Body of pancreas (tissue), 4 donors: ENCODE results near the gene BRME1. TPM values are rescaled to one million over a fixed set of nuclear protein-coding genes. Genes with fewer than 3 reads are reported as not detected.
A peak's percentile ranks its signal among the peaks of the same experiment; 100 is the strongest.
"Not testable (repeated sequence)": the region's sequence is repeated elsewhere in the genome, so short reads cannot be mapped to it uniquely, and the experiment has no call there.

ENCODE experiments used
- ATAC-seq: fragments of 150-250 bp; one replicate; pipeline ENCODE4 v1.9.1; 2016
- DNase-seq, 4 donors: peaks; one replicate each; pipeline ENCODE4 v3.0.0-alpha.2; 2019
- H3K27ac ChIP-seq, 4 donors: fragments of 200-600 bp; sonication (generic); 1 replicate in 3 of 4; 2 replicates in 1 of 4; pipeline versions ENCODE4 v1.5.1 to v1.6.1; 2016 to 2019; ENCODE audit warnings: mild to moderate bottlenecking in 1 of 4, mixed read lengths in 1 of 4, moderate library complexity in 1 of 4
- H3K27me3 ChIP-seq, 2 donors: fragments of 200-600 bp; sonication (generic); one replicate each; pipeline ENCODE4 v1.6.0; 2016; ENCODE audit warnings: mild to moderate bottlenecking in 1 of 2
- H3K36me3 ChIP-seq, 2 donors: fragments of 200-600 bp; sonication (generic); replicated peaks in 1 of 2; 2 replicates each; pipeline ENCODE4 v1.5.1; 2016; ENCODE audit warnings: low read depth in 2 of 2; ENCODE audit not compliant: insufficient read depth in 1 of 2
- H3K4me1 ChIP-seq: fragments of 200-600 bp; sonication (generic); one replicate; pipeline ENCODE4 v1.6.0; 2016
- H3K4me3 ChIP-seq, 2 donors: fragments of 200-600 bp; sonication (generic); 1 replicate in 1 of 2; 2 replicates in 1 of 2; pipeline ENCODE4 v1.5.1; 2016 to 2019
- H3K9me3 ChIP-seq, 3 donors: fragments of 200-600 bp; sonication (generic); 1 replicate in 2 of 3; 2 replicates in 1 of 3; pipeline ENCODE4 v1.5.1; 2016
- POLR2A ChIP-seq, 3 donors: fragments of 450-650 bp; IDR thresholded peaks; one replicate each; pipeline ENCODE4 v1.6.1; 2016; ENCODE audit warnings: antibody characterized with exemption in 3 of 3, mild to moderate bottlenecking in 2 of 3
- WGBS, 2 donors: methylation state at CpG; one replicate each; pipeline ENCODE4 v1.1.5; 2017; 5-methylcytosine and 5-hydroxymethylcytosine counted together
- intact Hi-C: fragments of 100-400 bp; cut with DNase I; formaldehyde crosslinking; loops from one replicate; pipeline ENCODE4 v1.15.1; 2023
- total RNA-seq, 2 donors: library from RNA; depleted of rRNA; stranded (reverse); fragments of >200 nt; gene quantifications; one replicate each; pipeline ENCODE4 v1.1.0, GENCODE V29; 2016
- TF ChIP-seq, protein P1 (sequence below), 7 experiments: fragments of 450-650 bp in 4 of 7; fragments of 200-600 bp in 3 of 7; sonication (generic) in 3 of 7; IDR thresholded peaks; one replicate each; pipeline ENCODE4 v1.5.1; 2016 to 2019; ENCODE audit warnings: antibody characterized with exemption in 7 of 7

The BRME1 gene
- total RNA-seq, 2 donors from 2014 or later, result 3.0 to 4.9 TPM

DNA sequence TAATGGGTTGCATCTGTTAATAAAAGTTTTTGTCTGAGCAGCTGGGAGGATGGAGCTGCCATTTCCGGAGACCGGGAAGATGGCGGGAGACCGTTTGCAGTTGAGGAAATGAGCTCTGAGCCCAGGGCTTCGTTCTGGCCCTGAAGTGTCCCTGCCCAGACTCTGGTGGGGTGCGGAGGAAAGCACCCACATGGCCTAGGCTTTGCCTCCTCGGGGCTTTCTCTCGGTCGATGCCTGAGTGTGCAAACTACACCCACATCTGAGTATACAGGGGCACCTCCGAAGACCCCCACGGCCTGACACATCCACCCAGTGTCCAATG, 44.6 kb downstream of the BRME1 start:
- no peak for TF ChIP-seq POLR2A (IDR thresholded peaks at IDR 0.05)
- TF ChIP-seq, protein P1, sequence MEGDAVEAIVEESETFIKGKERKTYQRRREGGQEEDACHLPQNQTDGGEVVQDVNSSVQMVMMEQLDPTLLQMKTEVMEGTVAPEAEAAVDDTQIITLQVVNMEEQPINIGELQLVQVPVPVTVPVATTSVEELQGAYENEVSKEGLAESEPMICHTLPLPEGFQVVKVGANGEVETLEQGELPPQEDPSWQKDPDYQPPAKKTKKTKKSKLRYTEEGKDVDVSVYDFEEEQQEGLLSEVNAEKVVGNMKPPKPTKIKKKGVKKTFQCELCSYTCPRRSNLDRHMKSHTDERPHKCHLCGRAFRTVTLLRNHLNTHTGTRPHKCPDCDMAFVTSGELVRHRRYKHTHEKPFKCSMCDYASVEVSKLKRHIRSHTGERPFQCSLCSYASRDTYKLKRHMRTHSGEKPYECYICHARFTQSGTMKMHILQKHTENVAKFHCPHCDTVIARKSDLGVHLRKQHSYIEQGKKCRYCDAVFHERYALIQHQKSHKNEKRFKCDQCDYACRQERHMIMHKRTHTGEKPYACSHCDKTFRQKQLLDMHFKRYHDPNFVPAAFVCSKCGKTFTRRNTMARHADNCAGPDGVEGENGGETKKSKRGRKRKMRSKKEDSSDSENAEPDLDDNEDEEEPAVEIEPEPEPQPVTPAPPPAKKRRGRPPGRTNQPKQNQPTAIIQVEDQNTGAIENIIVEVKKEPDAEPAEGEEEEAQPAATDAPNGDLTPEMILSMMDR (IDR thresholded peaks at IDR 0.05), result no peak
- H3K9me3 ChIP-seq, result no peaks in the 10 kb centered on the region
- DNase-seq (peak in 1 of 4 donors; percentile 16), ATAC-seq (no peak)
- H3K4me1 ChIP-seq, result peaks cover 25% of the 10 kb centered on the region
- H3K4me3 ChIP-seq, result no peak overlapping the region
- intact Hi-C loops, result loop anchor here (5.0 kb wide), 1 partner anchor 74 kb away; no protein-coding TSS in a partner anchor
- WGBS, 2 donors, result 45 to 50% methylated on average over 5 to 11 of the region's 11 CpGs
- no peaks in the 10 kb centered on the region for H3K27me3 ChIP-seq
- peak overlapping the region; percentile 81 to 90 (median 84) for H3K27ac ChIP-seq
- no peaks in the 10 kb centered on the region for H3K36me3 ChIP-seq

DNA sequence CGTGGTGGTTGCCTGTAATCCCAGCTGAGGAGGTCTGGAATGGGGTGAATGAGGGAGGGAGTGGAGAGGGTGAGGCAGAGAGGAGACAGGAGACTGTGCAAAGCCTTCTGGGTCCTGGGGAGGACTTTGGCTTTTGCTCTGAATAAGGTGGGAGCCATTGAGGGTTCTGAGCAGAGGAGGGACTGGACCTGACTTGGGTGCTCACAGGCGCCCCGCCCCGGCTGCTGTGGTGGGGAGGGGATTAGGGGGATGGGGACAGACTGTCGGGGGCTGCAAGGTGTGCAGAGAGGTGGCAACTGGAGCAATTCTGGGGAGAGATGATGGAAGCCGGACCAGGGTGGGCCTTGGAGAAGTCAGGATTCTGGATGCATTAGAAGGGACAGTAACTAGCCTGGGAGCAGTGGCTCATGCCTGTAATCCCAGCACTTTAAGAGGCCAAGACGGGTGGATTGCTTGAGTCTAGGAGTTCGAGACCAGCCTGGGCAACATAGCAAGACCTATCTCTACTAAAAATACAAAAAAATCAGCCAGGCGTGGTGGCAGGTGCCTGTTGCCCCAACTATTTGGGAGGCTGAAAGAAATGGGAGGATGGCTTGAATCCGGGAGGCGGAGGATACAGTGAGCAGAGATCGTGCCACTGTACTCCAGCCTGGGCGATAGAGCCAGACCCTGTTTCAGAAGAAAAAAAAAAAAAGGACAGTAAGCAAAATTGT, 45.1 kb downstream of the BRME1 start:
- no peak overlapping the region for H3K4me3 ChIP-seq
- peak overlapping the region in 3 of 4 donors; percentile 83 to 90 (median 86) for H3K27ac ChIP-seq
- TF ChIP-seq, protein P1 (IDR thresholded peaks at IDR 0.05), result no peak
- TF ChIP-seq POLR2A (IDR thresholded peaks at IDR 0.05), result no peak
- no peaks in the 10 kb centered on the region for H3K9me3 ChIP-seq
- no peaks in the 10 kb centered on the region for H3K36me3 ChIP-seq
- DNase-seq (no peak), ATAC-seq (no peak)
- intact Hi-C loops, result loop anchor here (5.0 kb wide), 1 partner anchor 74 kb away; no protein-coding TSS in a partner anchor
- peaks cover 20% of the 10 kb centered on the region for H3K4me1 ChIP-seq
- 78 to 79% methylated on average over 13 of the region's 13 CpGs for WGBS, 2 donors
- no peaks in the 10 kb centered on the region for H3K27me3 ChIP-seq

DNA sequence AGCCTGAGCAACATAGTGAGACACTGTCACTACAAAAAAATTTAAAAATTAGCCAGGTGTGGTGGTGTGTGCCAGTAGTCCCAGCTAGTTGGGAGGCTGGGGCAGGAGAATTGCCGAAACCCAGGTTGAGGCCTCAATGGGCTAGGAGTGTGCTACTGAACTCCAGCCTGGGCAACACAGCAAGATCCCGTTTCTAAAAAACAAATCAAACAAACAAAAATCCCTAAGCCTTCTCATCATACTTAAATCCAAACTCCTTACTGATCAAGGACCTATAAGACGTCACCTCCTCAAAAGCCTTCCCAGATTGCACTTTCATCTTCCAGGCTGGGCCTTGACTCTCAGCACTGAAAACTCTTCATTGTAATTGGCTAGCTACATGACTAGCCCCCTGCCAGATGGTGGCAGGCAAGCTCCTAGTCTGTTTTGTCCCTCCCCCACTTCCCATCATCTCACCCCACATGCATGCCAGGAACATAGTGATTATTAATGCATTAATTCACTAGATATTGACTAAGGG, 46.5 kb downstream of the BRME1 start:
- H3K4me3 ChIP-seq, result no peak overlapping the region
- no peaks in the 10 kb centered on the region for H3K27me3 ChIP-seq
- DNase-seq, result peak in 1 of 4 donors; percentile 32
- ATAC-seq, result no peak
- peaks cover 14% of the 10 kb centered on the region for H3K4me1 ChIP-seq
- 87 to 92% methylated on average over 3 of the region's 3 CpGs for WGBS, 2 donors
- intact Hi-C loops, result no loop called here
- H3K9me3 ChIP-seq, result no peaks in the 10 kb centered on the region
- H3K36me3 ChIP-seq, result no peaks in the 10 kb centered on the region
- TF ChIP-seq, protein P1 (IDR thresholded peaks at IDR 0.05), result no peak
- no peak for TF ChIP-seq POLR2A (IDR thresholded peaks at IDR 0.05)
- H3K27ac ChIP-seq, result no peak overlapping the region

DNA sequence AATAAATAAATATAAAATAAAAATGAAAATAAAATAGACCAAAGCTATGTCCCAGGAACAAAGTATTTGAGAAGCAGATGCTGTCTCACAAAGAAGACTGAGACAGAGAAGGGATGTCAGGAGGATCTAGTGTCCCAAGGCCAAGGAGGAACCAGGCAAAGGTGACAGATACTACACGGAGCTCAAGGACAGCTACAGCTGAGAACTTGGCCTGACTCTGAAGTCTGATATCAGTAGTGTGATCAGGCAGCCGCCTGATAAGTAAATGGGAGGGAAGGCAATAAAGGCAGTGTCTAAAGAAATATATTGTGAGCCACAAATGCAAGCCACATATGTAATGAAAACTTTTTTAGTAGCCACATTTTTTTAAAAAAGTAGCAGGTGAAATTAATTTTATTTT, 49.4 kb downstream of the BRME1 start:
- H3K4me1 ChIP-seq, result peaks cover 6% of the 10 kb centered on the region
- 17 to 42% methylated on average over 2 of the region's 2 CpGs for WGBS, 2 donors
- DNase-seq (no peak), ATAC-seq (no peak)
- TF ChIP-seq, protein P1 (IDR thresholded peaks at IDR 0.05), result no peak
- TF ChIP-seq POLR2A (IDR thresholded peaks at IDR 0.05), result no peak
- no peak overlapping the region for H3K4me3 ChIP-seq
- no peak overlapping the region for H3K27ac ChIP-seq
- intact Hi-C loops, result no loop called here
- H3K36me3 ChIP-seq, result no peaks in the 10 kb centered on the region
- no peaks in the 10 kb centered on the region for H3K27me3 ChIP-seq
- H3K9me3 ChIP-seq, result no peaks in the 10 kb centered on the region

DNA sequence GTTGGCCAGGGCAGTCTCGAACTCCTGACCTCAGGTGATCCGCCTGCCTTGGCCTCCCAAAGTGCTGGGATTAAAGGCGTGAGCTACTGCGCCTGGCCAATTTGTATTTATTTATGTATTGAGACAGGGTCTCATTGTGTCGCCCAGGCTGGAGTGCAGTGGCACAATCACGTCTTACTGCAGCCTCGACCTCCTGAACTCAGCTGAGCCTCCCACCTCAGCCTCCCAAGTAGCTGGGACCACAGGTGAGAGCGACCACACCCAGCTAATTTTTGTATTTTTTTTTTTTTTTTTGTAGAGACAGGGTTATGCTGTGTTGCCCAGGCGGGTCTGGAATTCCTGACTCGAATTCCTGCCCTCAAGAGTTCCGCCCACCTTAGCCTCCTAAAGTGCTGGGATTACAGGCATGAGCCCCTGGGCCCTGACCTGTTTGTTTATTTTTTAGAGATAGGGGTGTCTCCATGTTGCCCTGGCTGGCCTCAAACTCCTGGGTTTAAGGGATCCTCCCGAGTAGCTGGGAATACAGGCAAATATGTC, 53.7 kb downstream of the BRME1 start:
- 71 to 83% methylated on average over 8 to 12 of the region's 12 CpGs for WGBS, 2 donors
- H3K4me3 ChIP-seq, H3K36me3 ChIP-seq, ATAC-seq, DNase-seq, H3K27me3 ChIP-seq, H3K9me3 ChIP-seq, intact Hi-C loops: not testable (repeated sequence)
- Histone ChIP-seq H3K27ac (peak overlapping the region in 3 of 4 donors; percentile 90 to 91 (median 90)), H3K4me1 (peaks cover 42% of the 10 kb centered on the region)

DNA sequence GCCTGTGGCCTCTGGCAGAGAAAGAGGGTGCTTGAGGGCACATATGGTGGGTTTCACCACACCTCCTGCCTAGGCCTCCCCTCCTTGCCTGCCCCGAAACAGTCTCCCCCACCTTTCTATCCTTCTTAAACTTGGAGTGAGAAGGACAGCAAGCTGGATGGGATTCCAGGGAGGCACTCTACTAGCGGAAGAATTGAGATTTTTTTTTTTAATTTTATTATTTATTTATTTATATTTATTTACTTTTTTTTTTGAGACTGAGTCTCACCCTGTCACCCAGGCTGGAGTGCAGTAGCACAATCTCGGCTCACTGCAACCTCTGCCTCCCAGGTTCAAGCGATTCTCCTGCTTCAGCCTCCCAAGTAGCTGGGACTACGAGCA, 54.2 kb downstream of the BRME1 start:
- H3K27ac ChIP-seq, result peak overlapping the region; percentile 90 to 96 (median 90)
- ATAC-seq, intact Hi-C loops, H3K4me3 ChIP-seq, H3K9me3 ChIP-seq, H3K36me3 ChIP-seq, H3K27me3 ChIP-seq, DNase-seq: not testable (repeated sequence)
- WGBS, 2 donors, result 73 to 85% methylated on average over 5 of the region's 5 CpGs
- H3K4me1 ChIP-seq, result peaks cover 47% of the 10 kb centered on the region
